ENCODE results near the gene SUPT4H1.
A peak's percentile ranks its signal among the peaks of the same experiment; 100 is the strongest.
"Not testable (repeated sequence)": the region's sequence is repeated elsewhere in the genome, so short reads cannot be mapped to it uniquely, and the experiment has no call there.

The SUPT4H1 gene

GRCh38 chr17:58341861-58342475 is 10.0 kb downstream of the SUPT4H1 start:
- Histone ChIP-seq H3K27ac (no peak overlapping the region), H3K4me3 (no peak overlapping the region), H3K9me3 (ENCODE audit: low read depth, low read length) (no peaks in the 10 kb centered on the region), H3K36me3 (ENCODE audit: insufficient read depth, low read length) (peaks cover 27% of the 10 kb centered on the region), H3K9ac (ENCODE audit: insufficient read length) (no peak overlapping the region)
- no peak for TF ChIP-seq EZH2 (IDR thresholded peaks at IDR 0.05)
- TF ChIP-seq FOXP2 (optimal IDR thresholded peaks at IDR 0.05; ENCODE audit: control extremely low read depth, extremely low read length, insufficient read depth), result no peak
- no peak for TF ChIP-seq POLR2AphosphoS5 (IDR thresholded peaks at IDR 0.05; ENCODE audit: borderline replicate concordance, low read depth, low read length)
- no peak for DNase-seq (ENCODE audit: low read depth, low spot score)

- H3K36me3 ChIP-seq (ENCODE audit: insufficient read depth, low read length), result peaks cover 20% of the 10 kb centered on the region; the same call in 1 of the 2 replicates
- not testable (repeated sequence) for H3K27ac ChIP-seq; H3K9me3 ChIP-seq (ENCODE audit: low read depth, low read length); DNase-seq (ENCODE audit: low read depth, low spot score); H3K4me3 ChIP-seq; H3K9ac ChIP-seq (ENCODE audit: insufficient read length)
Measured at GRCh38 chr17:58341136-58341860, 10.7 kb downstream of the SUPT4H1 start.

- H3K9me3 ChIP-seq (ENCODE audit: low read depth, low read length), result no peaks in the 10 kb centered on the region
- H3K27ac ChIP-seq, result no peak overlapping the region
- no peak for DNase-seq (ENCODE audit: low read depth, low spot score)
- no peak overlapping the region for H3K9ac ChIP-seq (ENCODE audit: insufficient read length)
- peaks cover 11% of the 10 kb centered on the region; the same call in 1 of the 2 replicates for H3K36me3 ChIP-seq (ENCODE audit: insufficient read depth, low read length)
- no peak overlapping the region for H3K4me3 ChIP-seq
- TF ChIP-seq POLR2AphosphoS5 (IDR thresholded peaks at IDR 0.05; ENCODE audit: borderline replicate concordance, low read depth, low read length) (no peak), EZH2 (IDR thresholded peaks at IDR 0.05) (no peak), FOXP2 (optimal IDR thresholded peaks at IDR 0.05; ENCODE audit: control extremely low read depth, extremely low read length, insufficient read depth) (no peak)
Measured at GRCh38 chr17:58340405-58340876, 11.6 kb downstream of the SUPT4H1 start.

- no peak for DNase-seq (ENCODE audit: low read depth, low spot score)
- no peak overlapping the region for H3K4me3 ChIP-seq
- TF ChIP-seq EZH2 (IDR thresholded peaks at IDR 0.05) (no peak), FOXP2 (optimal IDR thresholded peaks at IDR 0.05; ENCODE audit: control extremely low read depth, extremely low read length, insufficient read depth) (no peak), POLR2AphosphoS5 (IDR thresholded peaks at IDR 0.05; ENCODE audit: borderline replicate concordance, low read depth, low read length) (no peak)
Measured at GRCh38 chr17:58339755-58340404, 12.1 kb downstream of the SUPT4H1 start.

GRCh38 chr17:58338841-58339754 is 12.9 kb downstream of the SUPT4H1 start:
- Histone ChIP-seq H3K9me3 (ENCODE audit: low read depth, low read length) (no peaks in the 10 kb centered on the region), H3K9ac (ENCODE audit: insufficient read length) (no peak overlapping the region), H3K27ac (no peak overlapping the region), H3K36me3 (ENCODE audit: insufficient read depth, low read length) (no peaks in the 10 kb centered on the region; the same call in 1 of the 2 replicates), H3K4me3 (peak overlapping the region; percentile 30; the same call in 1 of the 2 replicates)
- DNase-seq (ENCODE audit: low read depth, low spot score), result no peak
- TF ChIP-seq POLR2AphosphoS5 (IDR thresholded peaks at IDR 0.05; ENCODE audit: borderline replicate concordance, low read depth, low read length) (peak; percentile 39; the same call in 1 of the 2 replicates), EZH2 (IDR thresholded peaks at IDR 0.05) (no peak), FOXP2 (optimal IDR thresholded peaks at IDR 0.05; ENCODE audit: control extremely low read depth, extremely low read length, insufficient read depth) (no peak)

More at GRCh38 chr17:58339755-58340404, 12.1 kb downstream of the SUPT4H1 start:
- peaks cover 7% of the 10 kb centered on the region; the same call in 1 of the 2 replicates for H3K36me3 ChIP-seq (ENCODE audit: insufficient read depth, low read length)
- no peak overlapping the region for H3K27ac ChIP-seq
- H3K9me3 ChIP-seq (ENCODE audit: low read depth, low read length), result no peaks in the 10 kb centered on the region
- H3K9ac ChIP-seq (ENCODE audit: insufficient read length), result no peak overlapping the region

- H3K9me3 ChIP-seq (ENCODE audit: low read depth, low read length), result no peaks in the 10 kb centered on the region
- no peak overlapping the region for H3K27ac ChIP-seq
- no peak overlapping the region for H3K9ac ChIP-seq (ENCODE audit: insufficient read length)
- no peak overlapping the region for H3K4me3 ChIP-seq
- TF ChIP-seq FOXP2 (optimal IDR thresholded peaks at IDR 0.05; ENCODE audit: control extremely low read depth, extremely low read length, insufficient read depth) (no peak), POLR2AphosphoS5 (IDR thresholded peaks at IDR 0.05; ENCODE audit: borderline replicate concordance, low read depth, low read length) (no peak), EZH2 (IDR thresholded peaks at IDR 0.05) (no peak)
- H3K36me3 ChIP-seq (ENCODE audit: insufficient read depth, low read length), result no peaks in the 10 kb centered on the region
- no peak for DNase-seq (ENCODE audit: low read depth, low spot score)
Measured at GRCh38 chr17:58338454-58338840, 13.6 kb downstream of the SUPT4H1 start.

- no peak for DNase-seq (ENCODE audit: low read depth, low spot score)
- no peak overlapping the region for H3K27ac ChIP-seq
- no peaks in the 10 kb centered on the region for H3K36me3 ChIP-seq (ENCODE audit: insufficient read depth, low read length)
- no peak overlapping the region for H3K9ac ChIP-seq (ENCODE audit: insufficient read length)
- TF ChIP-seq FOXP2 (optimal IDR thresholded peaks at IDR 0.05; ENCODE audit: control extremely low read depth, extremely low read length, insufficient read depth) (no peak), POLR2AphosphoS5 (IDR thresholded peaks at IDR 0.05; ENCODE audit: borderline replicate concordance, low read depth, low read length) (no peak), EZH2 (IDR thresholded peaks at IDR 0.05) (no peak)
- no peak overlapping the region for H3K4me3 ChIP-seq
- no peaks in the 10 kb centered on the region for H3K9me3 ChIP-seq (ENCODE audit: low read depth, low read length)
Measured at GRCh38 chr17:58337600-58338453, 14.2 kb downstream of the SUPT4H1 start.
